ENCODE measurements around the gene MTERF1.

MTERF1 gene

GRCh38 chr7:91827169-91827568 is 53.3 kb downstream of the MTERF1 start:
- DNase-seq = no peak

- DNase-seq = no peak
Observed at GRCh38 chr7:91826377-91826776, 54.1 kb downstream of the MTERF1 start.

GRCh38 chr7:91824201-91824600 is 56.3 kb downstream of the MTERF1 start:
- DNase-seq = no peak
